Measurements from ENCODE around the gene NEUROD2.
"Not testable (repeated sequence)": the region's sequence is repeated elsewhere in the genome, so short reads cannot be mapped to it uniquely, and the experiment has no call there.

Gene NEUROD2

GRCh38 chr17:39603304-39604016, 4.3 kb downstream of the NEUROD2 start:
- H3K4me3 ChIP-seq (ENCODE audit: low read depth, low read length): peak overlapping the region; percentile 13

- no peak overlapping the region for H3K4me3 ChIP-seq (ENCODE audit: low read depth, low read length)
These were observed 5.0 kb downstream of the NEUROD2 start for GRCh38 chr17:39602533-39603303.

- no peak overlapping the region for H3K4me3 ChIP-seq (ENCODE audit: low read depth, low read length)
These were observed 5.8 kb downstream of the NEUROD2 start for GRCh38 chr17:39601758-39602532.

GRCh38 chr17:39600997-39601597, 6.6 kb downstream of the NEUROD2 start:
- no peak overlapping the region for H3K4me3 ChIP-seq (ENCODE audit: low read depth, low read length)

GRCh38 chr17:39600288-39600996, 7.3 kb downstream of the NEUROD2 start:
- H3K4me3 ChIP-seq (ENCODE audit: low read depth, low read length): no peak overlapping the region

- H3K4me3 ChIP-seq (ENCODE audit: low read depth, low read length): no peak overlapping the region
These were observed 8.0 kb downstream of the NEUROD2 start for GRCh38 chr17:39599665-39600231.

- H3K4me3 ChIP-seq (ENCODE audit: low read depth, low read length): no peak overlapping the region
These were observed 8.6 kb downstream of the NEUROD2 start for GRCh38 chr17:39599004-39599664.

GRCh38 chr17:39598630-39599003, 9.1 kb downstream of the NEUROD2 start:
- H3K4me3 ChIP-seq (ENCODE audit: low read depth, low read length): no peak overlapping the region

GRCh38 chr17:39598047-39598481, 9.7 kb downstream of the NEUROD2 start:
- no peak overlapping the region for H3K4me3 ChIP-seq (ENCODE audit: low read depth, low read length)

GRCh38 chr17:39597372-39598046, 10.2 kb downstream of the NEUROD2 start:
- H3K4me3 ChIP-seq (ENCODE audit: low read depth, low read length): no peak overlapping the region

- H3K4me3 ChIP-seq (ENCODE audit: low read depth, low read length): no peak overlapping the region
These were observed 11.0 kb downstream of the NEUROD2 start for GRCh38 chr17:39596543-39597267.

GRCh38 chr17:39595928-39596510, 11.7 kb downstream of the NEUROD2 start:
- no peak overlapping the region for H3K4me3 ChIP-seq (ENCODE audit: low read depth, low read length)

GRCh38 chr17:39595294-39595693, 12.4 kb downstream of the NEUROD2 start:
- no peak overlapping the region for H3K4me3 ChIP-seq (ENCODE audit: low read depth, low read length)

GRCh38 chr17:39593371-39593770, 14.3 kb downstream of the NEUROD2 start:
- H3K4me3 ChIP-seq (ENCODE audit: low read depth, low read length): no peak overlapping the region

- no peak overlapping the region for H3K4me3 ChIP-seq (ENCODE audit: low read depth, low read length)
These were observed 15.5 kb downstream of the NEUROD2 start for GRCh38 chr17:39591958-39592954.

GRCh38 chr17:39590180-39590579, 17.5 kb downstream of the NEUROD2 start:
- H3K4me3 ChIP-seq (ENCODE audit: low read depth, low read length): not testable (repeated sequence)

- no peak overlapping the region for H3K4me3 ChIP-seq (ENCODE audit: low read depth, low read length)
These were observed 25.1 kb downstream of the NEUROD2 start for GRCh38 chr17:39582658-39583057.

All from iPS-11a (cell line).